K562 (cell line): ENCODE measurements around the gene PRKCSH. TPM values are rescaled to one million over a fixed set of nuclear protein-coding genes. Genes with fewer than 3 reads are reported as not detected.

Source experiments
- ATAC-seq: fragments of 200-7000 bp; cut with Tn5 transposase; 3 replicates; pipeline ENCODE4 v1.9.1; 2020; ENCODE audit warnings: moderate library complexity
- BruUV-seq: library from RNA; stranded (reverse); fragments of 400-500 nt; replicated peaks from 2 replicates; lab custom pipeline; 2021; lab: Mats Ljungman, UMichigan
- CTCF ChIA-PET: fragments of 300-600 bp; formaldehyde crosslinking; extraction: SDS; loops from one replicate; lab custom pipeline; 2021; ENCODE audit warnings: low intra/inter-chr PET ratio; lab: Yijun Ruan, JAX
- POLR2A ChIA-PET: fragments of 300-600, 350-650 bp; sonication (Branson Sonifier 250); formaldehyde crosslinking; extraction: SDS; loops from one replicate; lab custom pipeline; 2021; ENCODE audit warnings: antibody characterized with exemption, inconsistent platforms; lab: Yijun Ruan, JAX
- DNase-seq, 4 experiments: peaks; one replicate each; pipeline versions ENCODE4 v3.0.0 to v3.0.0-alpha.2; 2011 to 2018; ENCODE audit warnings: low spot score in 3 of 4, mixed read lengths in 3 of 4; ENCODE audit errors: extremely low read depth in 1 of 4
- FAIRE-seq: peaks from 2 replicates; lab custom pipeline; 2011; peaks lifted over from hg19 to GRCh38; lab: Jason Lieb, UNC
- H2AFZ ChIP-seq: 2 replicates; pipeline ENCODE4 v1.6.0; 2011; ENCODE audit warnings: low read depth, low read length, control low read depth, inconsistent platforms
- H3K27ac ChIP-seq: fragments of 200-600 bp; 3 replicates; pipeline ENCODE4 v1.8.0; 2011; ENCODE audit warnings: low read depth, mild to moderate bottlenecking, control low read depth, inconsistent platforms, low read length, moderate library complexity, mixed read lengths; ENCODE audit errors: extremely low read depth
- H3K27me3 ChIP-seq, 2 experiments: fragments of 300-600 bp in 1 of 2; 2 replicates in 1 of 2; 3 replicates in 1 of 2; pipeline versions ENCODE4 v1.6.0 to v1.8.0; 2011; ENCODE audit warnings: inconsistent platforms in 2 of 2, low read length in 2 of 2, mild to moderate bottlenecking in 1 of 2, mixed read lengths in 1 of 2, moderate library complexity in 1 of 2; ENCODE audit not compliant: control insufficient read depth in 2 of 2, insufficient read depth in 2 of 2
- H3K36me3 ChIP-seq: fragments of 300-600 bp; 3 replicates; pipeline ENCODE4 v1.8.0; 2011; ENCODE audit warnings: mild to moderate bottlenecking, low read length, inconsistent platforms; ENCODE audit not compliant: control insufficient read depth, insufficient read depth
- H3K4me1 ChIP-seq, 2 experiments: fragments of 200-600 bp in 1 of 2; replicated peaks in 1 of 2; 2 replicates in 1 of 2; 3 replicates in 1 of 2; pipeline versions ENCODE4 v1.5.1 to v1.8.0; 2011; ENCODE audit warnings: inconsistent platforms in 2 of 2, low read length in 2 of 2, mild to moderate bottlenecking in 1 of 2, mixed read lengths in 1 of 2, moderate library complexity in 1 of 2; ENCODE audit not compliant: control insufficient read depth in 2 of 2, insufficient read depth in 2 of 2
- H3K4me2 ChIP-seq: 2 replicates; pipeline ENCODE4 v1.6.1; 2011; ENCODE audit warnings: low read length, control low read depth, inconsistent platforms, mixed read lengths; ENCODE audit not compliant: insufficient read depth
- H3K4me3 ChIP-seq: fragments of 200-600 bp; sonication (generic), shearing (Covaris generic); 2 replicates; pipeline ENCODE4 v1.5.1; 2016; ENCODE audit warnings: control low read depth, inconsistent platforms
- H3K79me2 ChIP-seq: fragments of 200-600 bp; 3 replicates; pipeline ENCODE4 v1.8.0; 2011; ENCODE audit warnings: low read length, inconsistent platforms; ENCODE audit not compliant: control insufficient read depth, insufficient read depth
- H3K9ac ChIP-seq, 2 experiments: 2 replicates each; pipeline versions ENCODE4 v1.6.0 to v1.6.1; 2011; ENCODE audit warnings: low read depth in 2 of 2, low read length in 2 of 2, control low read depth in 1 of 2, inconsistent platforms in 1 of 2, mild to moderate bottlenecking in 1 of 2, mixed read lengths in 1 of 2; ENCODE audit not compliant: insufficient read depth in 1 of 2
- H3K9me1 ChIP-seq: one replicate; pipeline ENCODE4 v1.6.0; 2011; ENCODE audit warnings: inconsistent platforms, mild to moderate bottlenecking, low read length, moderate library complexity; ENCODE audit not compliant: control insufficient read depth, insufficient read depth
- H3K9me3 ChIP-seq: replicated peaks from 2 replicates; pipeline ENCODE4 v1.5.1; 2011; ENCODE audit warnings: low read depth, low read length, inconsistent platforms; ENCODE audit not compliant: control insufficient read depth, insufficient read depth
- H4K20me1 ChIP-seq: replicated peaks from 2 replicates; pipeline ENCODE4 v1.6.1; 2011; ENCODE audit warnings: low read length, inconsistent platforms, mixed read lengths; ENCODE audit not compliant: control insufficient read depth, insufficient read depth
- ESRRA ChIP-seq: fragments of 450-650 bp; IDR thresholded peaks from 2 replicates; pipeline ENCODE4 v1.6.1; 2014; ENCODE audit warnings: low read depth, mild to moderate bottlenecking, moderate library complexity, borderline replicate concordance
- ETV1 ChIP-seq: fragments of 450-650 bp; conservative IDR thresholded peaks from 2 replicates; pipeline ENCODE4 v1.6.1; 2016; ENCODE audit warnings: missing genetic modification characterization, control low read depth, low read depth, missing compliant biosample characterization
- RBBP5 ChIP-seq: fragments of 200-600 bp; sonication (generic); IDR thresholded peaks from 2 replicates; pipeline ENCODE4 v1.6.1; 2012; ENCODE audit warnings: borderline replicate concordance, mild to moderate bottlenecking, low read length, control low read depth, inconsistent platforms; ENCODE audit not compliant: insufficient read depth, poor library complexity, severe bottlenecking
- ZNF347 ChIP-seq: fragments of 450-650 bp; formaldehyde crosslinking; IDR thresholded peaks from 2 replicates; pipeline ENCODE4 v1.4.0; 2020; ENCODE audit warnings: low read depth, mild to moderate bottlenecking, moderate library complexity
- WGBS: fragments of 100-300 bp; shearing (Covaris generic); methylation state at CpG from one replicate; pipeline ENCODE4 v1.1.6; 2016; ENCODE audit warnings: low coverage, mixed read lengths; ENCODE audit not compliant: insufficient coverage; ENCODE audit errors: missing lambda C conversion rate; 5-methylcytosine and 5-hydroxymethylcytosine counted together
- in situ Hi-C: fragments of 300-500 bp; cut with MboI; formaldehyde crosslinking; loops from 4 replicates; pipeline ENCODE4 v1.15.0; 2018; ENCODE audit warnings: inconsistent platforms, mixed read lengths
- intact Hi-C: fragments of 100-400 bp; cut with micrococcal nuclease; formaldehyde crosslinking; loops from 2 replicates; pipeline ENCODE4 v1.14.2; 2022
- polyA plus RNA-seq, 8 experiments: library from polyadenylated mRNA; depleted of rRNA in 4 of 8; stranded (reverse) in 5 of 8; unstranded in 3 of 8; fragments of >200 nt; fragmentation: Nextera tagmentation in 2 of 8; fragmentation: Illumina TruSeq in 1 of 8; extraction: Ambion mirVana in 2 of 8; extraction: Trizol in 1 of 8; gene quantifications; 2 replicates each; pipeline versions ENCODE4 v1.2.1 to v1.2.3, GENCODE V29; 2011 to 2014; ENCODE audit warnings: inconsistent platforms in 1 of 8, missing spikeins in 1 of 8
- total RNA-seq, 7 experiments: library from RNA; depleted of rRNA in 6 of 7; stranded (reverse); fragments of >200 nt in 6 of 7; fragmentation: Illumina TruSeq in 2 of 7; extraction: Trizol in 2 of 7; gene quantifications; 2 replicates each; pipeline versions ENCODE4 v1.2.1 to v1.2.3, GENCODE V29; 2011 to 2021; ENCODE audit warnings: low replicate concordance in 1 of 7
- TF ChIP-seq, protein P1 (sequence below): fragments of 250-450 bp; sonication (Bioruptor Pico); IDR thresholded peaks from 2 replicates; pipeline ENCODE4 v1.8.0; 2021; ENCODE audit warnings: borderline replicate concordance, mild to moderate bottlenecking, moderate library complexity; ENCODE audit not compliant: poor library complexity, severe bottlenecking
- TF ChIP-seq, protein P2 (sequence below): fragments of 450-650 bp; IDR thresholded peaks from 2 replicates; pipeline ENCODE4 v1.6.1; 2018; ENCODE audit not compliant: partially characterized antibody

PRKCSH gene
- total and polyA plus RNA-seq, 9 of the 15 experiments (the other 6 are each of a cell fraction or from before 2014, with no cell fraction given): 2.3 to 297 (median 48.1) TPM

DNA sequence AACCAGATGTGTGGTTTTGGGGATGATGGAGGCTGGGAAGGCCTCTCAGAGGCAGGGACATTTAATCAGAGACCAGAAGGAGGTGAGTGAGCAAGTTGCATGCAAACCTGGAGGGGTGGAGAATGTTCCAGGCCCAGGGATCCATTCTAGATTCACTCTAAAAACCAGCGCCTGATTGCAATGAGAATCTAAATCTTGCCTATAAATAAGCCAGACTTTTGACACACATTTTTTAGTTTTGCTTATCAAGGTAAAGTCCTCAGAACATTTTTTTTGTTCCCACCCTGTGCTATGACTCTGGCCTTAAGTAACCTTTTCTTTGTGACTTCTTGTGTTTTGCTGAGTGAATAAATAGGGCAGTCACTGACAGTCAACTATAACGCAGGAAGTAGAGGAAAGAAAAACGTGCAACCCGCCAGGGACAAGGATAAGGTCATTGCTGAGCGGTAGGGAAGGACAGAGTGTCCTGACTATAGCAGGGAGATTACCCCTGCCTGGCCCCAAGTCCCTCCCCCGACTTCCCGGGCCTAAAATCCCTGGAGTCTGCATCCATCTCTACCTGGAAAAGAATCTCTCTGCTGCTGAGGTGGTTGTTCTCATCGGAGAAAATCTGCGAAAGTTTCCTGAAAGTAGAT lies 30.7 kb upstream of the PRKCSH start:
- ChIA-PET CTCF (no interaction called here), POLR2A (interaction anchor here (1.3 kb wide), 1 partner anchor 8 kb away, joined by 3 read pairs; no protein-coding TSS in a partner anchor)
- intact Hi-C loops (no loop called here), in situ Hi-C loops (no loop called here)
- Histone ChIP-seq H3K27ac (no peak overlapping the region), H3K9me1 (no peaks in the 10 kb centered on the region), H3K79me2 (no peaks in the 10 kb centered on the region), H3K9ac (peak overlapping the region in 1 of 2 experiments; percentile 75; a peak in 1 of 4 replicates), H3K9me3 (no peaks in the 10 kb centered on the region), H3K4me1 (peaks cover 6 to 19% of the 10 kb centered on the region in 2 experiments; a peak in 4 of 5 replicates), H3K36me3 (no peaks in the 10 kb centered on the region), H3K4me3 (no peak overlapping the region), H2AFZ (peak overlapping the region; percentile 51; the same call in 1 of the 2 replicates), H3K4me2 (no peak overlapping the region), H3K27me3 (no peaks in the 10 kb centered on the region), H4K20me1 (no peaks in the 10 kb centered on the region)
- peak; percentile 61 for FAIRE-seq
- WGBS: 37% methylated on average over 7 of the region's 9 CpGs
- TF ChIP-seq ESRRA: peak; percentile 79
- TF ChIP-seq ZNF347 (CRISPR knock-in tag): no peak
- TF ChIP-seq, protein P1, sequence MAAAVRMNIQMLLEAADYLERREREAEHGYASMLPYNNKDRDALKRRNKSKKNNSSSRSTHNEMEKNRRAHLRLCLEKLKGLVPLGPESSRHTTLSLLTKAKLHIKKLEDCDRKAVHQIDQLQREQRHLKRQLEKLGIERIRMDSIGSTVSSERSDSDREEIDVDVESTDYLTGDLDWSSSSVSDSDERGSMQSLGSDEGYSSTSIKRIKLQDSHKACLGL (CRISPR knock-in tag): no peak
- 0 out of 2 replicates have a peak, but pooled peaks have one; percentile 19 for TF ChIP-seq ETV1
- TF ChIP-seq, protein P2, sequence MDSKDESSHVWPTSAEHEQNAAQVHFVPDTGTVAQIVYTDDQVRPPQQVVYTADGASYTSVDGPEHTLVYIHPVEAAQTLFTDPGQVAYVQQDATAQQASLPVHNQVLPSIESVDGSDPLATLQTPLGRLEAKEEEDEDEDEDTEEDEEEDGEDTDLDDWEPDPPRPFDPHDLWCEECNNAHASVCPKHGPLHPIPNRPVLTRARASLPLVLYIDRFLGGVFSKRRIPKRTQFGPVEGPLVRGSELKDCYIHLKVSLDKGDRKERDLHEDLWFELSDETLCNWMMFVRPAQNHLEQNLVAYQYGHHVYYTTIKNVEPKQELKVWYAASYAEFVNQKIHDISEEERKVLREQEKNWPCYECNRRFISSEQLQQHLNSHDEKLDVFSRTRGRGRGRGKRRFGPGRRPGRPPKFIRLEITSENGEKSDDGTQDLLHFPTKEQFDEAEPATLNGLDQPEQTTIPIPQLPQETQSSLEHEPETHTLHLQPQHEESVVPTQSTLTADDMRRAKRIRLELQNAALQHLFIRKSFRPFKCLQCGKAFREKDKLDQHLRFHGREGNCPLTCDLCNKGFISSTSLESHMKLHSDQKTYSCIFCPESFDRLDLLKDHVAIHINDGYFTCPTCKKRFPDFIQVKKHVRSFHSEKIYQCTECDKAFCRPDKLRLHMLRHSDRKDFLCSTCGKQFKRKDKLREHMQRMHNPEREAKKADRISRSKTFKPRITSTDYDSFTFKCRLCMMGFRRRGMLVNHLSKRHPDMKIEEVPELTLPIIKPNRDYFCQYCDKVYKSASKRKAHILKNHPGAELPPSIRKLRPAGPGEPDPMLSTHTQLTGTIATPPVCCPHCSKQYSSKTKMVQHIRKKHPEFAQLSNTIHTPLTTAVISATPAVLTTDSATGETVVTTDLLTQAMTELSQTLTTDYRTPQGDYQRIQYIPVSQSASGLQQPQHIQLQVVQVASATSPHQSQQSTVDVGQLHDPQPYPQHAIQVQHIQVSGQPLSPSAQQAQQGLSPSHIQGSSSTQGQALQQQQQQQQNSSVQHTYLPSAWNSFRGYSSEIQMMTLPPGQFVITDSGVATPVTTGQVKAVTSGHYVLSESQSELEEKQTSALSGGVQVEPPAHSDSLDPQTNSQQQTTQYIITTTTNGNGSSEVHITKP: peak; percentile 60
- peak; percentile 30 for TF ChIP-seq RBBP5
- no peak for DNase-seq
- BruUV-seq: no TSS peak
- ATAC-seq: peak; percentile 48
